Measurements from ENCODE around the gene NEDD9. TPM values are rescaled to one million over a fixed set of nuclear protein-coding genes. Genes with fewer than 3 reads are reported as not detected.
A peak's percentile ranks its signal among the peaks of the same experiment; 100 is the strongest.

NEDD9 gene
- total and polyA plus RNA-seq, 2 of the 13 experiments (the other 11 are each of a cell fraction or from before 2014, with no cell fraction given): 27.1 to 389 TPM

DNA sequence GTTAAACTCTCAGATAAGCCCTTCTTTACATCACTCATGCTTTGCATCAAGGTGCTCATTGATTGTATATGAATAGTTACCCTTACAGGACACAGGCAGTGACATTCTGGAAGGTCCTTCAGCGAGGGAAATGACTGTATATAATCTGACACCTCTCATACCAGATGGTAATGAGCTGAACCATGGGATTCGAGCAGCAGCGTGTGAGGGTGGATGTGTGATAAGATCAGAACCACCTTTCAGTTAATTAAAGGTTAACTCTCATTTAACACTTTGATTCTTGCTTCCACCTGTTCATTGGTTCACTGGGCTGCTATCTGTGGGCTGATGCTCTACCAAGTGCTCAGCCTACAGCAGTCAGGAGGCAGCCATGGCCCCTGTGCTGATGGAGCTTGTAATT lies 24.2 kb downstream of the NEDD9 start (continued):
- peak; percentile 5 for TF ChIP-seq TEAD3 (CRISPR knock-in tag; optimal IDR thresholded peaks at IDR 0.05; ENCODE audit: borderline replicate concordance)
- TF ChIP-seq AKAP8 (CRISPR knock-in tag; IDR thresholded peaks at IDR 0.05): peak; percentile 76; the same call in 1 of the 2 replicates
- TF ChIP-seq RBM22 (optimal IDR thresholded peaks at IDR 0.05; ENCODE audit: low read length): peak; percentile 96
- TF ChIP-seq RFXAP (CRISPR knock-in tag; IDR thresholded peaks at IDR 0.05; ENCODE audit: borderline replicate concordance): no peak
- TF ChIP-seq RBFOX2 (IDR thresholded peaks at IDR 0.05; ENCODE audit: low read depth, low read length): 0 out of 2 replicates have a peak, but pooled peaks have one; percentile 13

DNA sequence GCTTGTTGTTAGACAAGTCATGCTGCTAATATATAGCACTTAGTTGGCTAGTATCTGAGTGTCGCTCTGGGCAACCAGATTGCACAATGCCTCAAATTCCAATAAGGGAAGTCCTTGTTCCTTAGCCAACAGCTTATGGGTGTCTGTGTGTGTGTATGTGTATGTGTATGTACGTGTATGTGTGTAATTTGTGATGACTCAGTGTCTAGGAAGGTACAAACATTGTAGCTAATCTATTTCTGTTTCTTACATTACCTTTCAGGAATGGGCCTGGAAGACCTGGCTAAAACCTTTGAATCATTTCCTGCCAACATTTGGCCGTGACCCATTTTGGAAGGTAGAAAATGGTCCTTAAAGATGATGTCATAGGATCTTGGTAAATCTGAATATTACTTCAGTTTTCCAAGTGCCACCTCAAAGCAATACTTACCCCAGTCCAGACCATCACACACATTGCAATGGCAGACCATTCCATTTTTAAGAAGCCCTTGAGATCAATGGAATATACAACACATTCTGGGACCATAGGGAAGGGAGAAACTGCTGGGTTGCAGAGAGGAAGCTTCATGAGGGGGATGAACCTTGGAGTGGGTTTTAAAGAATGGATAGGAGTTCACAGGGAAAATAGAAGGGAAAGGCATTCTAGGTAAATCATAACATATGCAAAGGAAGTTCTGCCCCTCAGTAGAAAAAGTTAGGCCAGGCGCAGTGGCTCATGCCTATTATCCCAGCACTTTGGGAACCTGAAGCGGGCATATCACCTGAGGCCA lies 25.1 kb downstream of the NEDD9 start:
- in situ Hi-C loops (cut with HindIII; ENCODE audit: extremely low pct_ligation_motif_present, low pct_unique_long_range_greater_than_20kb): no loop called here
- H3K4me2 ChIP-seq (ENCODE audit: low read depth, low read length): no peak overlapping the region
- H3K36me3 ChIP-seq (replicated peaks in 1 of 2; ENCODE audit: control insufficient read depth in 1 of 2, insufficient read depth in 2 of 2, low read length in 2 of 2): peaks cover 39 to 87% of the 10 kb centered on the region in 2 experiments
- no peak overlapping the region for H2AFZ ChIP-seq (ENCODE audit: low read length)
- peak; percentile 98 for DNase-seq (ENCODE audit: low spot score)
- intact Hi-C loops (cut with micrococcal nuclease; ENCODE audit: unreplicated experiment): loop anchor here (1.0 kb wide), 2 partner anchors 11 to 25 kb away; partner anchors contain the start of gene NEDD9
- peaks cover 97% of the 10 kb centered on the region for H3K79me2 ChIP-seq (ENCODE audit: insufficient read depth, low read length)
- POLR2A ChIA-PET: interaction anchor here (0.7 to 2.9 kb wide), 12 partner anchors 11 to 226 kb away, joined by 3 to 39 read pairs (median 4); partner anchors contain the start of genes NEDD9 and SMIM13
- H3K4me3 ChIP-seq (replicated peaks in 1 of 3; ENCODE audit: insufficient read depth in 1 of 3, low read depth in 2 of 3, low read length in 3 of 3): no peak overlapping the region
- FAIRE-seq: peak; percentile 39
- BruUV-seq (replicated peaks): no TSS peak
- peaks cover 100% of the 10 kb centered on the region for H3K4me1 ChIP-seq (ENCODE audit: insufficient read depth, low read length)
- H3K27me3 ChIP-seq (ENCODE audit: control insufficient read depth in 1 of 2, insufficient read depth in 2 of 2, low read length in 2 of 2): no peaks in the 10 kb centered on the region
- CTCF ChIA-PET (ENCODE audit: low intra/inter-chr PET ratio, low total read pairs): no interaction called here
- no peaks in the 10 kb centered on the region for H3K9me3 ChIP-seq (ENCODE audit: low read length)
- H3K9ac ChIP-seq (ENCODE audit: insufficient read depth, low read depth, low read length): peak overlapping the region; percentile 61
- peak; percentile 53 for ATAC-seq
- 67% methylated on average over 5 of the region's 5 CpGs for WGBS (ENCODE audit: low lambda C conversion rate)
- peak overlapping the region; percentile 68 for H3K27ac ChIP-seq (ENCODE audit: extremely low read length, insufficient read depth, low read length)
- H4K20me1 ChIP-seq (ENCODE audit: insufficient read depth, low read length): peaks cover 93% of the 10 kb centered on the region
- TF ChIP-seq AFF4 (CRISPR knock-in tag; IDR thresholded peaks at IDR 0.05): peak; percentile 68
- TF ChIP-seq RFX3 (CRISPR knock-in tag; IDR thresholded peaks at IDR 0.05): peak; percentile 91
- peak; percentile 31; the same call in 1 of the 2 replicates for TF ChIP-seq ZFX (CRISPR knock-in tag; IDR thresholded peaks at IDR 0.05; ENCODE audit: low read depth)
- TF ChIP-seq KDM1A (CRISPR knock-in tag; IDR thresholded peaks at IDR 0.05): peak; percentile 19; the same call in 1 of the 2 replicates
- TF ChIP-seq RXRB (CRISPR knock-in tag; IDR thresholded peaks at IDR 0.05; ENCODE audit: borderline replicate concordance): peak; percentile 89
- TF ChIP-seq FOXA3 (CRISPR knock-in tag; IDR thresholded peaks at IDR 0.05): peak; percentile 94
- peak; percentile 79 for TF ChIP-seq HMG20B (CRISPR knock-in tag; conservative IDR thresholded peaks at IDR 0.05)
- TF ChIP-seq STAG1 (CRISPR knock-in tag; IDR thresholded peaks at IDR 0.05): peak; percentile 32
- no peak for TF ChIP-seq SRF (IDR thresholded peaks at IDR 0.05; ENCODE audit: low read depth, low read length)
- TF ChIP-seq NFYB (CRISPR knock-in tag; IDR thresholded peaks at IDR 0.05): 0 out of 2 replicates have a peak, but pooled peaks have one; percentile 17
- TF ChIP-seq JUNB (CRISPR knock-in tag; IDR thresholded peaks at IDR 0.05; ENCODE audit: borderline replicate concordance): peak; percentile 98
- TF ChIP-seq PPARG (CRISPR knock-in tag; conservative IDR thresholded peaks at IDR 0.05): peak; percentile 79
- no peak for TF ChIP-seq ZNF124 (CRISPR knock-in tag; IDR thresholded peaks at IDR 0.05)
- no peak; the same call in 1 of the 2 replicates for TF ChIP-seq ZNF878 (CRISPR knock-in tag; IDR thresholded peaks at IDR 0.05)
- TF ChIP-seq IRF2 (CRISPR knock-in tag; IDR thresholded peaks at IDR 0.05): peak; percentile 53; the same call in 1 of the 2 replicates
- peak; percentile 74 for TF ChIP-seq MIXL1 (CRISPR knock-in tag; IDR thresholded peaks at IDR 0.05)
- TF ChIP-seq RARA (CRISPR knock-in tag; IDR thresholded peaks at IDR 0.05): peak; percentile 94
- no peak for TF ChIP-seq CBX5 (CRISPR knock-in tag; IDR thresholded peaks at IDR 0.05; ENCODE audit: borderline replicate concordance)

Data from HepG2 (cell line).